Breast epithelium (tissue), 4 donors: ENCODE data around the gene EPHB2. TPM values are rescaled to one million over a fixed set of nuclear protein-coding genes. Genes with fewer than 3 reads are reported as not detected.

Experiments
- DNase-seq, 2 donors: peaks; one replicate each; pipeline ENCODE4 v3.0.0-alpha.2; 2019; ENCODE audit warnings: low spot score in 2 of 2
- H3K27ac ChIP-seq, 2 donors: fragments of 200-600 bp; sonication (generic) in 1 of 2; one replicate each; pipeline ENCODE4 v1.5.1; 2016 to 2019; ENCODE audit warnings: mild to moderate bottlenecking in 1 of 2
- H3K27me3 ChIP-seq, 2 donors: fragments of 200-600 bp; sonication (generic) in 1 of 2; one replicate each; pipeline versions ENCODE4 v1.5.1 to v1.6.0; 2017 to 2019; ENCODE audit warnings: control low read depth in 1 of 2, mild to moderate bottlenecking in 1 of 2
- H3K36me3 ChIP-seq: fragments of 200-600 bp; one replicate; pipeline ENCODE4 v1.5.1; 2019
- H3K4me1 ChIP-seq, 2 donors: fragments of 200-600 bp; sonication (generic); one replicate each; pipeline ENCODE4 v1.5.1; 2016 to 2019; ENCODE audit warnings: control low read depth in 1 of 2
- H3K4me3 ChIP-seq, 3 donors: fragments of 200-600 bp; sonication (generic); 1 replicate in 2 of 3; 2 replicates in 1 of 3; pipeline ENCODE4 v1.5.1; 2016 to 2019; ENCODE audit warnings: mild to moderate bottlenecking in 3 of 3, moderate library complexity in 2 of 3
- H3K9me3 ChIP-seq, 2 donors: fragments of 200-600 bp; sonication (generic) in 1 of 2; one replicate each; pipeline ENCODE4 v1.5.1; 2016 to 2019; ENCODE audit warnings: control low read depth in 1 of 2
- CTCF ChIP-seq, 3 donors: fragments of 450-650 bp; IDR thresholded peaks; one replicate each; pipeline ENCODE4 v1.5.1; 2016 to 2017; ENCODE audit warnings: antibody characterized with exemption in 3 of 3, mild to moderate bottlenecking in 3 of 3, moderate library complexity in 3 of 3
- POLR2A ChIP-seq: fragments of 450-650 bp; IDR thresholded peaks from one replicate; pipeline ENCODE4 v1.6.1; 2016; ENCODE audit warnings: antibody characterized with exemption, mild to moderate bottlenecking, moderate library complexity
- POLR2AphosphoS5 ChIP-seq, 3 donors: sonication (generic); formaldehyde crosslinking; IDR thresholded peaks; one replicate each; pipeline ENCODE4 v1.6.1; 2017; ENCODE audit warnings: antibody characterized with exemption in 3 of 3
- intact Hi-C: fragments of 100-400 bp; cut with DNase I; formaldehyde crosslinking; loops from one replicate; pipeline ENCODE4 v1.15.1; 2023; ENCODE audit warnings: low total_unique reads
- total RNA-seq, 3 donors: library from RNA; depleted of rRNA; stranded (reverse); fragments of >200 nt; gene quantifications; one replicate each; pipeline ENCODE4 v1.1.0, GENCODE V29; 2016

EPHB2 gene
- total RNA-seq, 3 donors from 2014 or later = 1.3 to 4.6 (median 1.5) TPM

DNA sequence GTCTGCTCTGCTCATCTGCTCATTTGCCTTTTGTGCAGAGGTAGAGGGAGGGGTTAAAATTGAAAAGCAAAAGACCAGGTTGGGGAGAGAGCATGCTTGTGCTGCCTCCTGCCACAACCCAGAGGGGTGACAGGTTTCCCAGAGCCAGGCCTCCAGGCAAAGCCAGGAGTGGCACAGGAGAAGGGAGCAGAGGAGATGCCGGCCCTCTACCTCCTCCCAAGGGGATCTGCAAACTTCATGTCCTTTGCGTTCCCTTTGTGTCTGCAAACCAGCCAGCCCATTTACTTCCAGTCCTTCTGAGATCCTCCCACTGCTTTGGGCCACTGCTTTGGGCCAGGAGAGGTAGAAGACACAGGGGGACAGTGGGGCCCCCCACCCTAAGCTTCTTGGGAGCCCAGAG lies 67.8 kb downstream of the EPHB2 start:
- H3K27ac ChIP-seq = peak overlapping the region; percentile 25 to 73
- DNase-seq = no peak
- intact Hi-C loops = no loop called here

DNA sequence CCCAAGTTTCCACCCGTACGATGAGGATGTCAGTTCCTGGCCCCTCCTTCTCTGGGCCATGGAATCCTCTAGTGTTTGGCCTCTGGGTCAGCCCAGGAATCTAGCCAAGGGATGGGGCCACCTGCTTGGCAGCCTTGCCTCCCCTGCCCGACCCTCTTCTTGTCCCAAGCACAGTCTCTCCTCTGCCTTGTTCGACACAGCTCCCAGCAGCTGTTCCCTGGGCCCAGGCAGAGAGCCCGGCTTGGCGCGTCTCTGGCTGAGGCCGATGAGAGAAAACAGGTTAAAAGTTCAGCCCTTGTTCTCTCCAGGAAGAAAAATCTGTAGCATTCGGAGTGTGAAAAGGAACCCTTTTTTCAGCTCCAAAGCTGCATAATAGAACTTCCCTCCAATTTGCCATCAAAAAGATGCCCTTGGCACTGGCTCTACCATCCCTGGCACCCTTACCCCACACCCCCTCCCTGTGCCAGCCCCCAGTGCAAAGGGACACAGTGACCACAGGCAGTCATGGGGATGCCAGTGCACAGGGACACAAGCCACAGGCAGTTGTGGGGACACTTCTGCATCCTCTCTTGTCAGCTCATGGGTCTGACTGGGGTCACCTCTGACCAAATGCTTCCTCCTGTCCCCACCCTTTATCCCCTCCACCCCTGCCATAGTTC lies 68.4 kb downstream of the EPHB2 start:
- Histone ChIP-seq H3K27ac (peak overlapping the region; percentile 25 to 73), H3K36me3 (no peaks in the 10 kb centered on the region), H3K9me3 (no peaks in the 10 kb centered on the region), H3K4me3 (no peak overlapping the region), H3K27me3 (no peaks in the 10 kb centered on the region), H3K4me1 (peaks cover 5 to 9% of the 10 kb centered on the region in 2 donors)
- no peak for TF ChIP-seq POLR2AphosphoS5 (IDR thresholded peaks at IDR 0.05)
- TF ChIP-seq POLR2A = no peak
- TF ChIP-seq CTCF (IDR thresholded peaks at IDR 0.05) = no peak
- intact Hi-C loops = no loop called here
- DNase-seq = no peak

More for the DNA sequence above, 67.8 kb downstream of the EPHB2 start:
- H3K27me3 ChIP-seq = no peaks in the 10 kb centered on the region
- no peak for TF ChIP-seq POLR2AphosphoS5 (IDR thresholded peaks at IDR 0.05)
- TF ChIP-seq POLR2A = no peak
- no peak for TF ChIP-seq CTCF (IDR thresholded peaks at IDR 0.05)
- H3K9me3 ChIP-seq = no peaks in the 10 kb centered on the region
- H3K36me3 ChIP-seq = no peaks in the 10 kb centered on the region
- H3K4me1 ChIP-seq = peaks cover 5 to 12% of the 10 kb centered on the region in 2 donors
- H3K4me3 ChIP-seq = no peak overlapping the region

GRCh38 chr1:22780696-22781095 lies 70.1 kb downstream of the EPHB2 start:
- intact Hi-C loops = no loop called here
- H3K4me3 ChIP-seq = no peak overlapping the region
- peaks cover 5 to 8% of the 10 kb centered on the region in 2 donors for H3K4me1 ChIP-seq
- H3K36me3 ChIP-seq = no peaks in the 10 kb centered on the region
- H3K9me3 ChIP-seq = no peaks in the 10 kb centered on the region
- no peak for TF ChIP-seq POLR2AphosphoS5 (IDR thresholded peaks at IDR 0.05)
- no peaks in the 10 kb centered on the region for H3K27me3 ChIP-seq
- DNase-seq = no peak
- no peak overlapping the region for H3K27ac ChIP-seq

GRCh38 chr1:22781483-22781882 lies 70.8 kb downstream of the EPHB2 start:
- intact Hi-C loops = no loop called here

DNA sequence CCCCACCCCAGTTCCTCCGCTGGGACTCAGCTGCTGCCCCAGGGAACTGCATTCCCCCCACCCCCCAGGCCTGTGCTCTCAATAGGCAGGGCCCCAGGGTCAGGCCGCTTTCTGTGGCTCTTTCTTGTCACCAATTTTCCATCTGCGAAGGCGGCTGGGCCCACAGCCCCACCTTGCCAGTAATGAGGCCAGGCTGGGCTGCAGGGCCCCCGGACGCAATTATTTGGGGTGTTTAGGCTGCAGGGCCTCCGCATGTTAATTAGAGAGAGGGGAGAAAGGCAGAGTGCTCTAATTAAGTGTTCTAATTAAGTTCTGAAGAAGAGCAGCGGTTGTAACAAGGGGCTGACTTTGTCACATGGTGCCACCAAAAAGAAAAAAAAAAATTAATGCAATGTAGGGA lies 71.8 kb downstream of the EPHB2 start:
- H3K9me3 ChIP-seq = no peaks in the 10 kb centered on the region
- intact Hi-C loops = no loop called here
- no peak for DNase-seq
- H3K4me1 ChIP-seq = peaks cover 5 to 8% of the 10 kb centered on the region in 2 donors
- H3K27me3 ChIP-seq = no peaks in the 10 kb centered on the region
- H3K4me3 ChIP-seq = no peak overlapping the region
- no peaks in the 10 kb centered on the region for H3K36me3 ChIP-seq
- H3K27ac ChIP-seq = no peak overlapping the region
- TF ChIP-seq CTCF (IDR thresholded peaks at IDR 0.05) = no peak
- no peak for TF ChIP-seq POLR2AphosphoS5 (IDR thresholded peaks at IDR 0.05)
- no peak for TF ChIP-seq POLR2A

More at GRCh38 chr1:22781483-22781882, 70.8 kb downstream of the EPHB2 start:
- Histone ChIP-seq H3K4me1 (peaks cover 5 to 8% of the 10 kb centered on the region in 2 donors), H3K36me3 (no peaks in the 10 kb centered on the region), H3K27ac (no peak overlapping the region), H3K27me3 (no peaks in the 10 kb centered on the region), H3K4me3 (no peak overlapping the region), H3K9me3 (no peaks in the 10 kb centered on the region)
- TF ChIP-seq CTCF (IDR thresholded peaks at IDR 0.05) (no peak), POLR2AphosphoS5 (IDR thresholded peaks at IDR 0.05) (no peak), POLR2A (no peak)
- DNase-seq = no peak
